Panc1 (cell line): ENCODE data around the gene PHLDB2.

Experiments used
- CTCF ChIP-seq: fragments of 450-650 bp; IDR thresholded peaks from 2 replicates; pipeline ENCODE4 v1.5.1; 2017; ENCODE audit warnings: mild to moderate bottlenecking
- POLR2AphosphoS5 ChIP-seq: IDR thresholded peaks from 2 replicates; pipeline ENCODE4 v1.6.1; 2012; ENCODE audit warnings: mild to moderate bottlenecking, low read depth, low read length, moderate library complexity
- REST ChIP-seq, 2 experiments: IDR thresholded peaks; 2 replicates each; pipeline ENCODE4 v1.6.1; 2011 to 2012; ENCODE audit warnings: low read depth in 2 of 2, control low read depth in 1 of 2, low read length in 1 of 2, mild to moderate bottlenecking in 1 of 2, moderate library complexity in 1 of 2; ENCODE audit not compliant: insufficient read depth in 1 of 2
- SIN3A ChIP-seq: IDR thresholded peaks from 2 replicates; pipeline ENCODE4 v1.6.1; 2012; ENCODE audit warnings: low read depth, mild to moderate bottlenecking, low read length, moderate library complexity, borderline replicate concordance; ENCODE audit not compliant: insufficient read depth
- TCF7L2 ChIP-seq: IDR thresholded peaks from 2 replicates; pipeline ENCODE4 v1.6.1; 2011; ENCODE audit warnings: mild to moderate bottlenecking, low read depth, low read length, inconsistent platforms

DNA sequence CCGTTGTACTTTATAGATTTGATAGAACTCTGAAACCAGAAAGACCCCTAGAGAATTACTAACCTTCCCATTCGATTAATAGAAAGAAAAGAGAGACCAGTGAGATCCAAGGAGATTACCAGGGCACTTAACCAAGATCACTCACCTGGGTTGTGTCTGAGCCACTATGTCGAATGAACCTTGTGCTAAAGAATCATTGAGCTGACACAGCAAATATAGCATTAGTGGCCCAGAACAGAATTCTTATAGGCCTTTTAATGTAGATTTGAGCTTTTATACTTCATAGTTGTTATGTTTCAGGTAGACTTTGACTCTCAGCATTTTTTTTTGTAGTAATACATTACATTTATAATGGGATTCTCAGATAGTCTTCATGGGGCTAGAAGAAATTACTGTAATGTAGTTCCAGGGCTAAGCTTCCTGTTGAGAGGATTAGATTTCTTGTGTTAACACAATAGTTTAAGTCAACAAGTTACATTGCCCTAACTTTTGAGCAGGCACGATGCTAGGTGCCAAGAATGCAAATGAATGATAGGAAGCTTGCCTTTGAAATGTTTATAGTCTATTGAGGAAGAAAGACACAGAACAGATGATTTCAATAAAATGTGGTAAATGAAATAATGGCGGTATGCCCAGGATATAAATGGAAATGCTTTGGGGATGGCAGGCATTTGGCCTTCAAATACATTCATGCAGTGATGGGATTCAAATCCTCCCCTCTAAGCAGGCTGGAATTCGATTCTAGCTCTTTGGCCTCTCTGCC lies 95.3 kb downstream of the PHLDB2 start:
- TF ChIP-seq CTCF, result no peak
- TF ChIP-seq REST (IDR thresholded peaks at IDR 0.05; ENCODE audit: insufficient read depth in 1 of 2, low read depth in 2 of 2, low read length in 1 of 2), result no peak
- no peak for TF ChIP-seq POLR2AphosphoS5
- no peak for TF ChIP-seq TCF7L2
- no peak for TF ChIP-seq SIN3A
